K562 (cell line): ENCODE data around the gene ANXA9. TPM values are rescaled to one million over a fixed set of nuclear protein-coding genes. Genes with fewer than 3 reads are reported as not detected.
A peak's percentile ranks its signal among the peaks of the same experiment; 100 is the strongest.

Experiments used
- BRD9 ChIP-seq: fragments of 450-650 bp; IDR thresholded peaks from 2 replicates; pipeline ENCODE4 v1.6.1; 2018; ENCODE audit warnings: low read depth; ENCODE audit not compliant: partially characterized antibody
- BRF1 ChIP-seq: IDR thresholded peaks from 3 replicates; pipeline ENCODE4 v1.6.1; 2011; ENCODE audit warnings: borderline replicate concordance, mild to moderate bottlenecking; ENCODE audit not compliant: insufficient read length; ENCODE audit errors: extremely low read depth
- CBFB ChIP-seq: sonication (generic); formaldehyde crosslinking; IDR thresholded peaks from 2 replicates; pipeline ENCODE4 v1.4.0; 2020; ENCODE audit warnings: mild to moderate bottlenecking, missing genetic modification reagents
- CEBPB ChIP-seq: fragments of 450-650 bp; IDR thresholded peaks from 2 replicates; pipeline ENCODE4 v1.6.1; 2016; ENCODE audit warnings: missing genetic modification characterization, missing compliant biosample characterization
- DDX20 ChIP-seq: fragments of 450-650 bp; IDR thresholded peaks from 2 replicates; pipeline ENCODE4 v1.6.1; 2016; ENCODE audit warnings: missing genetic modification characterization, low read depth, mild to moderate bottlenecking, missing compliant biosample characterization, moderate library complexity
- EP400 ChIP-seq: fragments of 450-650 bp; IDR thresholded peaks from 2 replicates; pipeline ENCODE4 v1.6.1; 2017; ENCODE audit warnings: antibody characterized with exemption, mild to moderate bottlenecking, moderate library complexity
- HNRNPL ChIP-seq: fragments of 200-400 bp; formaldehyde crosslinking; IDR thresholded peaks from 2 replicates; pipeline ENCODE4 v1.6.1; 2017; ENCODE audit warnings: low read depth, mild to moderate bottlenecking, low read length
- JUN ChIP-seq, 2 experiments: sonication (generic) in 1 of 2; formaldehyde crosslinking in 1 of 2; IDR thresholded peaks; 2 replicates each; pipeline versions ENCODE4 v1.6.1 to v1.8.0; 2012 to 2022; ENCODE audit warnings: borderline replicate concordance in 2 of 2, mild to moderate bottlenecking in 2 of 2, improper control_type of control experiment in 1 of 2, low read depth in 1 of 2, low read length in 1 of 2, missing genetic modification reagents in 1 of 2
- KAT2B ChIP-seq: IDR thresholded peaks from one replicate; pipeline ENCODE4 v1.6.1; 2012; ENCODE audit warnings: low read depth, mild to moderate bottlenecking, control low read depth, inconsistent platforms, low read length, moderate library complexity
- MTF1 ChIP-seq: fragments of 250-450 bp; sonication (Bioruptor Pico); IDR thresholded peaks from 2 replicates; pipeline ENCODE4 v1.9.0; 2021; ENCODE audit warnings: moderate library complexity, mild to moderate bottlenecking, inconsistent platforms, borderline replicate concordance
- NFRKB ChIP-seq: fragments of 450-650 bp; IDR thresholded peaks from 2 replicates; pipeline ENCODE4 v1.6.1; 2016; ENCODE audit warnings: low read depth
- PCBP2 ChIP-seq: fragments of 200-400 bp; formaldehyde crosslinking; IDR thresholded peaks from 2 replicates; pipeline ENCODE4 v1.6.1; 2018; ENCODE audit warnings: low read length, low read depth, mild to moderate bottlenecking, moderate library complexity; ENCODE audit not compliant: poor library complexity, severe bottlenecking
- RNF2 ChIP-seq: sonication (generic); IDR thresholded peaks from 2 replicates; pipeline ENCODE4 v1.6.1; 2016
- SMARCA5 ChIP-seq: fragments of 450-650 bp; IDR thresholded peaks from 2 replicates; pipeline ENCODE4 v1.6.1; 2016
- SMARCC2 ChIP-seq: fragments of 450-650 bp; IDR thresholded peaks from 2 replicates; pipeline ENCODE4 v1.6.1; 2017; ENCODE audit warnings: antibody characterized with exemption, moderate library complexity, mild to moderate bottlenecking, low read depth
- SUPT5H ChIP-seq: fragments of 450-650 bp; IDR thresholded peaks from 2 replicates; pipeline ENCODE4 v1.6.1; 2016
- TAF9B ChIP-seq: fragments of 450-650 bp; IDR thresholded peaks from 2 replicates; pipeline ENCODE4 v1.6.1; 2018; ENCODE audit warnings: mild to moderate bottlenecking; ENCODE audit not compliant: partially characterized antibody
- ZNF217 ChIP-seq: sonication (generic); formaldehyde crosslinking; IDR thresholded peaks from 2 replicates; pipeline ENCODE4 v1.8.0; 2022; ENCODE audit warnings: mild to moderate bottlenecking, missing genetic modification reagents
- ZNF232 ChIP-seq: sonication (generic); formaldehyde crosslinking; IDR thresholded peaks from 2 replicates; pipeline ENCODE4 v1.8.0; 2022; ENCODE audit warnings: mild to moderate bottlenecking, missing genetic modification reagents
- ZNF3 ChIP-seq: fragments of 250-450 bp; sonication (Bioruptor Pico); IDR thresholded peaks from 2 replicates; pipeline ENCODE4 v1.5.0; 2021; ENCODE audit warnings: mild to moderate bottlenecking, moderate library complexity
- polyA plus RNA-seq, 8 experiments: library from polyadenylated mRNA; depleted of rRNA in 4 of 8; stranded (reverse) in 5 of 8; unstranded in 3 of 8; fragments of >200 nt; fragmentation: Nextera tagmentation in 2 of 8; fragmentation: Illumina TruSeq in 1 of 8; extraction: Ambion mirVana in 2 of 8; extraction: Trizol in 1 of 8; gene quantifications; 2 replicates each; pipeline versions ENCODE4 v1.2.1 to v1.2.3, GENCODE V29; 2011 to 2014; ENCODE audit warnings: inconsistent platforms in 1 of 8, missing spikeins in 1 of 8
- total RNA-seq, 7 experiments: library from RNA; depleted of rRNA in 6 of 7; stranded (reverse); fragments of >200 nt in 6 of 7; fragmentation: Illumina TruSeq in 2 of 7; extraction: Trizol in 2 of 7; gene quantifications; 2 replicates each; pipeline versions ENCODE4 v1.2.1 to v1.2.3, GENCODE V29; 2011 to 2021; ENCODE audit warnings: low replicate concordance in 1 of 7
- TF ChIP-seq, protein P1 (sequence below): sonication (generic); formaldehyde crosslinking; IDR thresholded peaks from 2 replicates; pipeline ENCODE4 v1.8.0; 2022; ENCODE audit warnings: missing genetic modification reagents, mild to moderate bottlenecking, borderline replicate concordance
- TF ChIP-seq, protein P2 (sequence below): fragments of 250-450 bp; sonication (Bioruptor Pico); IDR thresholded peaks from 2 replicates; pipeline ENCODE4 v1.8.0; 2021; ENCODE audit warnings: moderate library complexity, mild to moderate bottlenecking, inconsistent platforms
- TF ChIP-seq, protein P3 (sequence below): fragments of 450-650 bp; IDR thresholded peaks from 2 replicates; pipeline ENCODE4 v1.6.1; 2017; ENCODE audit warnings: mild to moderate bottlenecking, moderate library complexity
- TF ChIP-seq, protein P4 (sequence below): fragments of 250-450 bp; sonication (Bioruptor Pico); IDR thresholded peaks from 2 replicates; pipeline ENCODE4 v1.9.0; 2021; ENCODE audit warnings: mild to moderate bottlenecking

ANXA9 gene
- total and polyA plus RNA-seq, 9 of the 15 experiments (the other 6 are each of a cell fraction or from before 2014, with no cell fraction given): 0.24 to 1.6 (median 0.57) TPM

DNA sequence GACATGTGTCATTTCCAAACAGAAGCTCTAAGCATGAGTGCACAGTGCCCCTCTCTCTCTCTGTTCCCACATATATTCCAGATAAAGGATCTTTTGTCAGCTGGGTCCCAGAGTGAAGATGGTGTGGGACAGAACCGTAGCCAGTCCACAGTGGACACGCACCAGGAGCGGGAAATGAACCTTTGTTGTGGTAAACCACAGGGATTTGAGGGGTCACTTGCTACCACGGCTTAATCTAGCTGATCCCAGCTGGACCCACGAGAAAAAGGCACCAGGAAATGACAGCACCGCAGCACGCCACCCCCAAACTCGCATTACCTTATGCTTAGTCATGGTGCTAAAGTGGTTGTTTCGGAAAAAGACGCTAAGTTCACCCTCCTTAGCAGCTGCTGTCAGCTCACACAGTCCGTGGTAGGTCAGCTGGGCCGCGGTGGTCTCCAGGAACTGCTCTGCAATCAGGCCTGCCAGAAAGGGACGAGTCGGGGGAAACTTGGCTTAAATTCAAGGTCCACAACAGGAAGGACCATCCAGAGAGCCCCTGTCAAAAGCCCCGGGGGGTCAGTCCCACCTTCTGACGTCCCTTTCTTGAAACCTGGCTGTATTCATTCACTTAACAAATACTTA is 17.1 kb downstream of the ANXA9 start (continued):
- TF ChIP-seq JUN (IDR thresholded peaks at IDR 0.05; ENCODE audit: borderline replicate concordance, low read depth, low read length) (peak; percentile 74; the same call in 1 of the 2 replicates), JUN (CRISPR knock-in tag; IDR thresholded peaks at IDR 0.05; ENCODE audit: borderline replicate concordance) (no peak), ZNF232 (CRISPR knock-in tag) (no peak), BRD9 (no peak), SMARCA5 (no peak), KAT2B (no peak), TAF9B (peak; percentile 80), NFRKB (0 out of 2 replicates have a peak, but pooled peaks have one; percentile 35), ZNF3 (no peak), EP400 (peak; percentile 49), PCBP2 (no peak), DDX20 (tag) (no peak), SUPT5H (no peak), ZNF217 (CRISPR knock-in tag) (no peak), HNRNPL (no peak), RNF2 (peak; percentile 35; the same call in 1 of the 2 replicates), CBFB (CRISPR knock-in tag) (0 out of 2 replicates have a peak, but pooled peaks have one; percentile 72), CEBPB (tag) (no peak), BRF1 (no peak), MTF1 (CRISPR knock-in tag) (no peak), SMARCC2 (peak; percentile 78)
- TF ChIP-seq, protein P1, sequence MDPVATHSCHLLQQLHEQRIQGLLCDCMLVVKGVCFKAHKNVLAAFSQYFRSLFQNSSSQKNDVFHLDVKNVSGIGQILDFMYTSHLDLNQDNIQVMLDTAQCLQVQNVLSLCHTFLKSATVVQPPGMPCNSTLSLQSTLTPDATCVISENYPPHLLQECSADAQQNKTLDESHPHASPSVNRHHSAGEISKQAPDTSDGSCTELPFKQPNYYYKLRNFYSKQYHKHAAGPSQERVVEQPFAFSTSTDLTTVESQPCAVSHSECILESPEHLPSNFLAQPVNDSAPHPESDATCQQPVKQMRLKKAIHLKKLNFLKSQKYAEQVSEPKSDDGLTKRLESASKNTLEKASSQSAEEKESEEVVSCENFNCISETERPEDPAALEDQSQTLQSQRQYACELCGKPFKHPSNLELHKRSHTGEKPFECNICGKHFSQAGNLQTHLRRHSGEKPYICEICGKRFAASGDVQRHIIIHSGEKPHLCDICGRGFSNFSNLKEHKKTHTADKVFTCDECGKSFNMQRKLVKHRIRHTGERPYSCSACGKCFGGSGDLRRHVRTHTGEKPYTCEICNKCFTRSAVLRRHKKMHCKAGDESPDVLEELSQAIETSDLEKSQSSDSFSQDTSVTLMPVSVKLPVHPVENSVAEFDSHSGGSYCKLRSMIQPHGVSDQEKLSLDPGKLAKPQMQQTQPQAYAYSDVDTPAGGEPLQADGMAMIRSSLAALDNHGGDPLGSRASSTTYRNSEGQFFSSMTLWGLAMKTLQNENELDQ (CRISPR knock-in tag): no peak
- TF ChIP-seq, protein P2, sequence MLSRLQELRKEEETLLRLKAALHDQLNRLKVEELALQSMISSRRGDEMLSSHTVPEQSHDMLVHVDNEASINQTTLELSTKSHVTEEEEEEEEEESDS (CRISPR knock-in tag): no peak
- TF ChIP-seq, protein P3, sequence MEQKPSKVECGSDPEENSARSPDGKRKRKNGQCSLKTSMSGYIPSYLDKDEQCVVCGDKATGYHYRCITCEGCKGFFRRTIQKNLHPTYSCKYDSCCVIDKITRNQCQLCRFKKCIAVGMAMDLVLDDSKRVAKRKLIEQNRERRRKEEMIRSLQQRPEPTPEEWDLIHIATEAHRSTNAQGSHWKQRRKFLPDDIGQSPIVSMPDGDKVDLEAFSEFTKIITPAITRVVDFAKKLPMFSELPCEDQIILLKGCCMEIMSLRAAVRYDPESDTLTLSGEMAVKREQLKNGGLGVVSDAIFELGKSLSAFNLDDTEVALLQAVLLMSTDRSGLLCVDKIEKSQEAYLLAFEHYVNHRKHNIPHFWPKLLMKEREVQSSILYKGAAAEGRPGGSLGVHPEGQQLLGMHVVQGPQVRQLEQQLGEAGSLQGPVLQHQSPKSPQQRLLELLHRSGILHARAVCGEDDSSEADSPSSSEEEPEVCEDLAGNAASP: no peak
- TF ChIP-seq, protein P4, sequence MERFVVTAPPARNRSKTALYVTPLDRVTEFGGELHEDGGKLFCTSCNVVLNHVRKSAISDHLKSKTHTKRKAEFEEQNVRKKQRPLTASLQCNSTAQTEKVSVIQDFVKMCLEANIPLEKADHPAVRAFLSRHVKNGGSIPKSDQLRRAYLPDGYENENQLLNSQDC (CRISPR knock-in tag): no peak
